Ovary (tissue), 9 donors: ENCODE measurements around the gene IGFBP2. TPM values are rescaled to one million over a fixed set of nuclear protein-coding genes. Genes with fewer than 3 reads are reported as not detected.

ENCODE experiments used
- DNase-seq, 5 donors: peaks; one replicate each; pipeline ENCODE4 v3.0.0-alpha.2; 2019 to 2020
- H3K27ac ChIP-seq, 2 donors: fragments of 200-600 bp; one replicate each; pipeline versions ENCODE4 v1.5.1 to v1.8.0; 2019 to 2022
- H3K27me3 ChIP-seq: fragments of 200-600 bp; one replicate; pipeline ENCODE4 v1.8.0; 2022
- H3K36me3 ChIP-seq: fragments of 200-600 bp; sonication (generic); one replicate; pipeline ENCODE4 v1.5.1; 2019
- H3K4me1 ChIP-seq: one replicate; pipeline ENCODE4 v1.8.1; 2013; ENCODE audit warnings: mild to moderate bottlenecking, moderate library complexity; ENCODE audit not compliant: insufficient read depth
- H3K4me3 ChIP-seq: fragments of 200-600 bp; sonication (generic); one replicate; pipeline ENCODE4 v1.5.1; 2017
- H3K9me3 ChIP-seq, 2 donors: fragments of 200-600 bp in 1 of 2; sonication (generic) in 1 of 2; one replicate each; pipeline versions ENCODE4 v1.5.1 to v1.8.1; 2013 to 2019; ENCODE audit warnings: mild to moderate bottlenecking in 1 of 2, moderate library complexity in 1 of 2
- CTCF ChIP-seq, 3 donors: fragments of 450-650 bp in 2 of 3; fragments of 200-600 bp in 1 of 3; IDR thresholded peaks; one replicate each; pipeline versions ENCODE4 v1.5.1 to v1.8.0; 2016 to 2022; ENCODE audit warnings: antibody characterized with exemption in 3 of 3, mild to moderate bottlenecking in 1 of 3
- EP300 ChIP-seq: sonication (generic); formaldehyde crosslinking; IDR thresholded peaks from one replicate; pipeline ENCODE4 v1.6.1; 2017; ENCODE audit warnings: antibody characterized with exemption
- POLR2A ChIP-seq: fragments of 450-650 bp; IDR thresholded peaks from one replicate; pipeline ENCODE4 v1.6.1; 2017; ENCODE audit warnings: antibody characterized with exemption, mild to moderate bottlenecking, moderate library complexity
- WGBS, 3 donors: extraction: QIAGEN DNeasy Blood & Tissue Kit in 1 of 3; methylation state at CpG; one replicate each; pipeline versions ENCODE4 v1.1.5 to v1.1.7; 2013 to 2017; 5-methylcytosine and 5-hydroxymethylcytosine counted together
- intact Hi-C, 4 donors: fragments of 100-400 bp; cut with DNase I; formaldehyde crosslinking; loops; one replicate each; pipeline versions ENCODE4 v1.11.0 to v1.15.1; 2022 to 2023
- polyA plus RNA-seq, 2 donors: library from polyadenylated mRNA; stranded (reverse); fragments of 200-250 nt in 1 of 2; fragments of 350-450 nt in 1 of 2; fragmentation: Illumina TruSeq in 1 of 2; extraction: RNeasy Lipid Tissue Mini Kit (QIAGEN cat#74804) in 1 of 2; gene quantifications; one replicate each; pipeline ENCODE4 v1.2.3, GENCODE V29; 2013 to 2014
- total RNA-seq, 7 donors: library from RNA; depleted of rRNA in 2 of 7; stranded (reverse); fragments of >200 nt in 2 of 7; fragmentation: NEBNext Ultra II Directional in 3 of 7; extraction: Animal tissue kit (Norgen Biotek cat#: 25700) in 3 of 7; gene quantifications; one replicate each; pipeline versions ENCODE4 v1.1.0 to v1.2.4, GENCODE V29; 2016 to 2023
- donor health status: DM: no; HTN: no; CAD: no; lungs with moderate emphysema.
- donor health status: DM: no; HTN: no; CAD: no.
- donor health status: Bipolar disorder and iron deficiency.
- donor health status: DM: yes; HTN: yes; CAD: no.
- donor health status: DM: no; HTN: no; CAD: no.
- donor health status: DM: yes; HTN: yes; CAD: no.

The IGFBP2 gene
- total and polyA plus RNA-seq, 9 donors: 47.2 to 333 (median 165) TPM

- intact Hi-C loops: no loop called here
- H3K4me1 ChIP-seq: peaks cover 6% of the 10 kb centered on the region
- no peaks in the 10 kb centered on the region for H3K27me3 ChIP-seq
- H3K9me3 ChIP-seq: no peaks in the 10 kb centered on the region
- no peaks in the 10 kb centered on the region for H3K36me3 ChIP-seq
- no peak overlapping the region for H3K27ac ChIP-seq
- WGBS, 3 donors: 81 to 92% (median 91%) methylated on average over 6 of the region's 6 CpGs
- DNase-seq: no peak
- no peak overlapping the region for H3K4me3 ChIP-seq
- TF ChIP-seq EP300 (no peak), CTCF (IDR thresholded peaks at IDR 0.05) (no peak), POLR2A (no peak)
These were observed 25.5 kb downstream of the IGFBP2 start for GRCh38 chr2:216658757-216659156.

DNA sequence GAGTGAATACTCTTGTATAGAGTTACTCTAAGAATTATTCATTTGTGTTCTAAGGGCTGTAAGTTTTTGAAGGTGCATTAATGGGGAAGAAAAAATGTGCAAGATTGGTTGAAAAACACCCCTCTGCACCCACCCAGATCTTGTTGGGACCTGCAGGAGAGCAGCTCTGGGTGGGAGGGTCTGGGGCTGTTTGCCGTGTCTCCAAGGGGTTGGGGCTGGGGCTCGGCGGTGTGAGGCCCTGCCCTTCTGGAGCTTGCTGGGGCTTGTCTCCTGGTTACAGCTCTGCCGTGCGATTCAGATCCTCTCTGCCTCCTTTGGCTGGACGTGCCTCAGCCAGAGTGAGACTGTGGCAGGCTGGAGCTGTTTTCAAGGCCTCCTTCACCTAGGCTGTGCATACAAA, 26.1 kb downstream of the IGFBP2 start:
- no peak for DNase-seq
- 73 to 89% (median 86%) methylated on average over 6 of the region's 6 CpGs for WGBS, 3 donors
- H3K4me3 ChIP-seq: no peak overlapping the region
- no peaks in the 10 kb centered on the region for H3K36me3 ChIP-seq
- no peaks in the 10 kb centered on the region for H3K9me3 ChIP-seq
- no peak overlapping the region for H3K27ac ChIP-seq
- intact Hi-C loops: no loop called here
- H3K27me3 ChIP-seq: no peaks in the 10 kb centered on the region
- TF ChIP-seq CTCF (IDR thresholded peaks at IDR 0.05): no peak
- TF ChIP-seq POLR2A: no peak
- no peak for TF ChIP-seq EP300
- H3K4me1 ChIP-seq: peaks cover 2% of the 10 kb centered on the region

DNA sequence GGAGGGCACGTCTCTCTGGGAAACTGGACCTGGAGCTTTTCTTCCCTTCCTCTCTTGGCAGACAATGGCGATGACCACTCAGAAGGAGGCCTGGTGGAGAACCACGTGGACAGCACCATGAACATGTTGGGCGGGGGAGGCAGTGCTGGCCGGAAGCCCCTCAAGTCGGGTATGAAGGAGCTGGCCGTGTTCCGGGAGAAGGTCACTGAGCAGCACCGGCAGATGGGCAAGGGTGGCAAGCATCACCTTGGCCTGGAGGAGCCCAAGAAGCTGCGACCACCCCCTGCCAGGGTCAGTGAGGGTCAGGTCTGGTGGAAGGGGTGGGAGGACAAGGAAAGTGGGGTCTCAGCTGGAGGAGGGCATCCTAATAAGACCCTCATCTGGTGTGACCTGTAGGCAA, 27.3 kb downstream of the IGFBP2 start:
- Histone ChIP-seq H3K36me3 (no peaks in the 10 kb centered on the region), H3K4me3 (no peak overlapping the region), H3K4me1 (peaks cover 7% of the 10 kb centered on the region), H3K27me3 (no peaks in the 10 kb centered on the region), H3K27ac (no peak overlapping the region), H3K9me3 (no peaks in the 10 kb centered on the region)
- no peak for DNase-seq
- intact Hi-C loops: loop anchor here in 3 of 4 donors (5.0 to 10.0 kb wide), 3 partner anchors 63 to 1226 kb away; partner anchors contain the start of gene FN1 (in 1 of the 3)
- TF ChIP-seq POLR2A (no peak), EP300 (no peak), CTCF (IDR thresholded peaks at IDR 0.05) (no peak)
- WGBS, 3 donors: 84 to 88% (median 85%) methylated on average over 10 of the region's 10 CpGs

DNA sequence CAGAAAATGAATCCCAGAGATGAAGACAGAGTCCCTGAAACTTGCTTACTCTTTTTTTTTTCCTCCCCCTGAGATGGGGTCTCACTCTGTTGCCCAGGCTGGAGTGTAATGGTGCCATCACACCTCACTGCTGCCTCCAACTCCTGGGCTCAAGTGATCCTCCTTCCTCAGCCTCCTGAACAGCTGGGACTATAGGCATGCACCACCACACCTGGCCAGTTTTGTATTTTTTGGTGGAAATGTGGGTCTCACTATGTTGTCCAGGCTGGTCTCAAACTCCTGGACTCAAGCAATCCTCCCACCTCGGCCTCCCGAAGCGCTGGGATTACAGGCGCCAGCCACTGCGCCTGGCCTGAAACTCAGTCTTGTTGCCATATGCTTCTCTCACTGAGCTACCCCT, 27.8 kb downstream of the IGFBP2 start:
- no peak for DNase-seq
- intact Hi-C loops: loop anchor here in 3 of 4 donors (5.0 to 10.0 kb wide), 3 partner anchors 64 to 1226 kb away; partner anchors contain the start of gene FN1 (in 1 of the 3)
- no peak overlapping the region for H3K4me3 ChIP-seq
- TF ChIP-seq POLR2A: no peak
- TF ChIP-seq EP300: no peak
- TF ChIP-seq CTCF (IDR thresholded peaks at IDR 0.05): no peak
- no peaks in the 10 kb centered on the region for H3K36me3 ChIP-seq
- H3K27me3 ChIP-seq: no peaks in the 10 kb centered on the region
- H3K27ac ChIP-seq: no peak overlapping the region
- WGBS, 3 donors: 95 to 98% (median 97%) methylated on average over 5 of the region's 5 CpGs
- H3K9me3 ChIP-seq: no peaks in the 10 kb centered on the region
- H3K4me1 ChIP-seq: peaks cover 10% of the 10 kb centered on the region
